BJ (cell line): ENCODE data around the gene ADARB2. TPM values are rescaled to one million over a fixed set of nuclear protein-coding genes. Genes with fewer than 3 reads are reported as not detected.

Experiments used
- CTCF ChIA-PET: fragments of 350-600 bp; formaldehyde crosslinking; extraction: SDS; loops from one replicate; lab custom pipeline; 2021; ENCODE audit warnings: antibody characterized with exemption, inconsistent platforms; lab: Yijun Ruan, JAX
- POLR2A ChIA-PET: fragments of 300-600 bp; sonication (Branson Sonifier 250); formaldehyde crosslinking; extraction: SDS; loops from one replicate; lab custom pipeline; 2021; ENCODE audit warnings: antibody characterized with exemption; lab: Charles Lee
- DNase-seq: peaks from one replicate; pipeline ENCODE4 v3.0.0-alpha.2; 2011; ENCODE audit warnings: low read depth
- H3K27me3 ChIP-seq: 2 replicates; pipeline ENCODE4 v1.6.0; 2011; ENCODE audit warnings: low read length; ENCODE audit not compliant: control insufficient read depth, insufficient read depth
- H3K36me3 ChIP-seq: 2 replicates; pipeline ENCODE4 v1.5.1; 2011; ENCODE audit warnings: low read length; ENCODE audit not compliant: control insufficient read depth, insufficient read depth
- H3K4me3 ChIP-seq: 2 replicates; pipeline ENCODE4 v1.5.1; 2011; ENCODE audit warnings: low read depth, mild to moderate bottlenecking, control low read depth, low read length
- polyA plus RNA-seq: library from polyadenylated mRNA; depleted of rRNA; stranded (reverse); fragments of >200 nt; gene quantifications from 2 replicates; pipeline ENCODE4 v1.2.3, GENCODE V29; 2011
- TF ChIP-seq, protein P1 (sequence below): IDR thresholded peaks from 2 replicates; pipeline ENCODE4 v1.5.1; 2011; ENCODE audit warnings: low read depth, mild to moderate bottlenecking, control low read depth, inconsistent platforms, low read length, moderate library complexity; ENCODE audit not compliant: insufficient read depth

Gene ADARB2
- polyA plus RNA-seq, 1 experiment: not detected

DNA sequence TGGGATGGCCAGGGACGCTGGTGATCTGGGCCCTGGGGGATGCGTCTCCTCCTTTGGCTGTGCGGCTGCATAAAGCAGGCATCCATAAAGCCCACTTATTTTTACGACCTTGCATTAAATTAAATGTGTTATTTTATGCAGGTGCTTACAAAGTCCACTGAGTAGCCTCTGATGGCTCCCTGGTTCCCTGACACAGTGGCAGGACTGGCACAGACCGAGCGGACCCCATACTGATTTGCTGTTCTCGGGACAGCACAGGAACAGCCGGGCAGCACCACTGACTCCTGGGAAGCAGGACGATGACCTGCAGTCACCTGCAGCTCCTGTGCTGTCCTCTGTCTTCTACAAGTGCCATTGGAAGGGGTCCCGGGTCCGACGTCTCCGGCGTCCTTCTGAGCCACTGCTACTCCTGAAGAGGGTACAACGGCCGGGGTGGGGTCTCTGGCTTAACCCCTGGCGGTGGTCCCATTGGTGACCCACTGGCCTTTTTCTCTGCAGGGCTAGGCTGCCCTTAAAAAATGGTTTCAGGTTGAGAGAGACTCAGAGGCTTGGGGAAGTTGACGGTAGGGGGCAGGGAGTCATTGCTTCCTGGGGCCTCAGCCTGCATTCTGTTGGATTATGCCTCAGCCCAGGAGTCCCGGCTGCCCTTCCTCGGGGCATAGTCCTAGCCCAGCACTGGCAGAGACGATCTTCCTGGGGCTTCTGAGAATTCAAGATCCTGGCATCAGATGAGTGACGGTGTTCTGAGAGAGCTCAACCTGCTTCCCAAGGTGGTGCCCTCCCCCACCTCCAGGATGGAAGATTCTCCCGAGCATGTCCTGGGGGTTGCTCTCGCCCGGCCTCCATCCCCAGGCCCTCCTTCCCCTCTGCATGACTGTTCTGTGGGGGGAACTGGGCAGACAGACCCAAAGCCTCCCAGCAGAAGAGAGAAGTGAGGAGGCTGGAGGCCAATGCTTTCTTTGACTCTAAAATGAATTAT lies 330.1 kb downstream of the ADARB2 start:
- TF ChIP-seq, protein P1, sequence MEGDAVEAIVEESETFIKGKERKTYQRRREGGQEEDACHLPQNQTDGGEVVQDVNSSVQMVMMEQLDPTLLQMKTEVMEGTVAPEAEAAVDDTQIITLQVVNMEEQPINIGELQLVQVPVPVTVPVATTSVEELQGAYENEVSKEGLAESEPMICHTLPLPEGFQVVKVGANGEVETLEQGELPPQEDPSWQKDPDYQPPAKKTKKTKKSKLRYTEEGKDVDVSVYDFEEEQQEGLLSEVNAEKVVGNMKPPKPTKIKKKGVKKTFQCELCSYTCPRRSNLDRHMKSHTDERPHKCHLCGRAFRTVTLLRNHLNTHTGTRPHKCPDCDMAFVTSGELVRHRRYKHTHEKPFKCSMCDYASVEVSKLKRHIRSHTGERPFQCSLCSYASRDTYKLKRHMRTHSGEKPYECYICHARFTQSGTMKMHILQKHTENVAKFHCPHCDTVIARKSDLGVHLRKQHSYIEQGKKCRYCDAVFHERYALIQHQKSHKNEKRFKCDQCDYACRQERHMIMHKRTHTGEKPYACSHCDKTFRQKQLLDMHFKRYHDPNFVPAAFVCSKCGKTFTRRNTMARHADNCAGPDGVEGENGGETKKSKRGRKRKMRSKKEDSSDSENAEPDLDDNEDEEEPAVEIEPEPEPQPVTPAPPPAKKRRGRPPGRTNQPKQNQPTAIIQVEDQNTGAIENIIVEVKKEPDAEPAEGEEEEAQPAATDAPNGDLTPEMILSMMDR: no peak
- Histone ChIP-seq H3K27me3 (no peaks in the 10 kb centered on the region), H3K36me3 (no peaks in the 10 kb centered on the region), H3K4me3 (no peak overlapping the region)
- ChIA-PET CTCF (no interaction called here), POLR2A (no interaction called here)
- no peak for DNase-seq

DNA sequence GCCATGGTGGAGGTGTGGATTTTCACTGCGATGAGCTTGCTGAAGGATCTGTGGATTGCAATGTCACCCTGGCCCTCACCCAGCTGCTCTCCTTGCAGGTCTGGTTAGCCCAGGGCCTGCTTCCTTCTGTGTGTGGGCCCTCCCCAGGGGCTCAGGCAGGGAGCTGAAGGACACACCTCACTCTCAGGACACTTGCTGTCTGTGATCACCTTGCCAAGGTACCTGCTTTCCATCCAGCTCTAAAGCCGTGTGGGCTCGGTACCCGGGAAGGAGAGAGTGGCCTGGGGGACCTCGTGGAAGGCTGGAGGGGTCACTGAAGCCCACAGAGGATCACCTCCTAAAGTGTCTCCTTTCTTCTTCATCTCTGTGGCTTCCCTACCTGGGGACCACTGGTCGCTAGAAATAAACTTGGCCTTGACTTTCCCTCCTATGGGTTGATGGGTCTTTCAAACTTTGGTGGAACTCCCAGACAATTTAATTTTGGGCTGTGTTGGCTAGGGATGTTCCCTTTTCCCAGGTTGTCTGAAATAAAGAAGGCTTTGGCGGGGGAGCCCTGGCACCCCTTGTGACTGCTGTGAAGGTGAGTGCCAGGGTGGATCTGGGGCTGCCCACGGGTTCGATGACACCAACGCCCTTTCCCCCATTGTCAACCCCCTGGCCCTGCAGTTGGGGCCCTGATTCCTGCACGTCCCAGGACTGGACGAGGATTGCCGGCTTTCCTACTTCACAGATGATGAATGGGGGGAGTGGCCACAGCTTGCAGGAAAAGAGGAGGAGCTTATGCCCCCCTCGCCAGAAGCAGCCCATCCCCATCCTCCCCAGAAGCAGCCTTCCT lies 331.0 kb downstream of the ADARB2 start:
- no peak for DNase-seq
- Histone ChIP-seq H3K36me3 (no peaks in the 10 kb centered on the region), H3K4me3 (no peak overlapping the region), H3K27me3 (no peaks in the 10 kb centered on the region)
- ChIA-PET CTCF (no interaction called here), POLR2A (no interaction called here)
- TF ChIP-seq, protein P1: no peak

DNA sequence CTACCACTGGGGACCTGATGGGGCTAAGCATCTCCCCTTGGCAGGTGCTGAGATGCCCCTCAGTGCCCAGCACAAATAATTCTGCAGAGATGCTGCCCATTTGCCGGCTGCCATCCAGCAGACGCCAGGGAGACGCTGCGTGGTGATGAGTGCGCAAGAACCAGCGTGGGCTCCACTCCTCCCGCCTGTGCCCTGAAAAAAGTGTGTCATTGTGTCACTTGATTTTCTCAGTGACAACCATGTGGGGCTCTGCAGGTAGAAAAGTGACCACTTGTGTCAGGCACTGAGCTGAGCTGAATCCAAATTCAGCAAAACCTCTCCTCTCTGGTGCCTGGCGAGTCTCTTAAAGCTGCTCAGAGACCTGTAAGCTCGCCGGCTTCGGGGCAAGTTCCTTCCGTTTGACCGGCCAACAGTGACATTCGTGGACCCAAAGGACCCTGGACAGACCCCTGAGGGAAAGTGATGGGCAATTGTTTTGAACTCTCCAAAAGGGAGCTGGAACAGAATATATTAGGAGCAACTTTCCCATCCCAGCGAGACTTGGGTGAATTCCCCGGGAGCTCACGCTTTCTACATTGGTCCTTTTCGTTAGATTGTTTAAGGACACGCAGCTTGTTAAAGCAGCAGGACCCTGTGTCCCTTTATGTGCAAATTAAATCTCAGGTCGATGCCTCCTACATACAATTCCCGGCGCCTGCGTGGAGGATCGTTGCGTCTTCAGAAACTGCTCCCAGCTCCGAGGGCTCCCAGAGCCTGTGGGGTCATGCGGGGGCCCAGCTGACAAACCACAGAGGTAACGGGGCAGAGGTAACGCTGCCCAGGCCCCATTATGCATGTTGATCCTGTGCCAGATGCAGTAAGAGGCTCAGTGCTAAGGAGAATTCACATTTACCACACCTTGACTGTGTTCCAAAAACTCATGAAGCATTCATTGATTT lies 332.7 kb downstream of the ADARB2 start:
- POLR2A ChIA-PET: no interaction called here
- DNase-seq: no peak
- H3K4me3 ChIP-seq: no peak overlapping the region
- H3K36me3 ChIP-seq: no peaks in the 10 kb centered on the region
- no peaks in the 10 kb centered on the region for H3K27me3 ChIP-seq
- CTCF ChIA-PET: no interaction called here
- TF ChIP-seq, protein P1: no peak

DNA sequence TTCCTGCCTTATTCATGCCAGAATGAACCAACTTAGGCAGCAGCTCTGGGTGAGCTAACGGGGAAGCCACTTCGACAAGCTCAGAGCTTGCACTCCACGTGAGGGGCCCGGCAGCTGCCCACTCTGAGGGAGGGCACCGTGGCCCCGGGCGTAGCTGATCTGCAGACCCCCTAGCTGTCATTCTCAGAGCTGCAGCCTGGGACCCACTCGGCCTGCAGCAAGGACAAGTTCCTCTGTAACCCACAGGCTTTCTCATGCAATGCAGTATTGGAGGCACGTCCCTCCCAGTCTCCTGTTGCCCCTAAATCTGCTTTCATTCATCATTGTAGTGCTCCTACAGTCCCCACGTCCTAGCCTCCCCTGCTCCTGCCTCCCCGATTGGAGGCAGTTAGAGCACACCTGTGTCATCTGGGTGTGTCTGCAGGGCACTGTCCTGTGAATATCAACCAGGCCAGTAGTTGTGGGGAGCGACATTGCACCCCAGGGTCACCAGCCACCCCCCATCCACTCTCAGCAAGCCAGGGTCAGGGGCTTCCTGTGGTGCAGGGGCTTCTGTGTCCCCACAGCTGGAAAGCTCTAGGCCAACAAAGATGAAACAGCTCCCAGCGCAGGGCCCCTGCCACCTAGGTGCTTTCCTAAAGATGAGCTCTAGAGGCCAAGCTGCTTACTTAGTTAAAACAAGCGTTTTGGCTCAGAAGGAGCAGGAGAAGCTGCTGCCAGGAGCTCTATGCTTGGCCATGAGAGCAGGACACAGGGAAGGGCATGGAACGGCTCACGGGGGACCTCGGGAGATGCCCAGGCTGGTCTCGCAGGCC lies 333.6 kb downstream of the ADARB2 start:
- no peak overlapping the region for H3K4me3 ChIP-seq
- TF ChIP-seq, protein P1: no peak
- DNase-seq: no peak
- POLR2A ChIA-PET: no interaction called here
- no peaks in the 10 kb centered on the region for H3K36me3 ChIP-seq
- H3K27me3 ChIP-seq: no peaks in the 10 kb centered on the region
- CTCF ChIA-PET: interaction anchor here (1.5 kb wide), 1 partner anchor 8 kb away, joined by 4 read pairs; no protein-coding TSS in a partner anchor
